ENCODE results near the gene CNNM4.
A peak's percentile ranks its signal among the peaks of the same experiment; 100 is the strongest.

CNNM4 gene

GRCh38 chr2:96857667-96858372 lies 97.1 kb downstream of the CNNM4 start, which contains the start of gene ANKRD39:
ANKRD39 (minus strand) TSS chr2:96858016; CDS start chr2:96857987, 29 bp downstream.
- Mint-ChIP-seq H3K4me3 (peak within 1 kb of the TSS; percentile 90 to 92 (median 91)), H3K9me3 (no peaks in the 10 kb centered on the region), H3K36me3 (ENCODE audit: low read depth) (peaks cover 22% of the 10 kb centered on the region), H3K27me3 (ENCODE audit: low read depth) (peaks cover 6% of the 10 kb centered on the region), H3K4me1 (peaks cover 30% of the 10 kb centered on the region), H3K27ac (peak within 1 kb of the TSS; percentile 64 to 69 (median 68))
- TF ChIP-seq, protein P1, sequence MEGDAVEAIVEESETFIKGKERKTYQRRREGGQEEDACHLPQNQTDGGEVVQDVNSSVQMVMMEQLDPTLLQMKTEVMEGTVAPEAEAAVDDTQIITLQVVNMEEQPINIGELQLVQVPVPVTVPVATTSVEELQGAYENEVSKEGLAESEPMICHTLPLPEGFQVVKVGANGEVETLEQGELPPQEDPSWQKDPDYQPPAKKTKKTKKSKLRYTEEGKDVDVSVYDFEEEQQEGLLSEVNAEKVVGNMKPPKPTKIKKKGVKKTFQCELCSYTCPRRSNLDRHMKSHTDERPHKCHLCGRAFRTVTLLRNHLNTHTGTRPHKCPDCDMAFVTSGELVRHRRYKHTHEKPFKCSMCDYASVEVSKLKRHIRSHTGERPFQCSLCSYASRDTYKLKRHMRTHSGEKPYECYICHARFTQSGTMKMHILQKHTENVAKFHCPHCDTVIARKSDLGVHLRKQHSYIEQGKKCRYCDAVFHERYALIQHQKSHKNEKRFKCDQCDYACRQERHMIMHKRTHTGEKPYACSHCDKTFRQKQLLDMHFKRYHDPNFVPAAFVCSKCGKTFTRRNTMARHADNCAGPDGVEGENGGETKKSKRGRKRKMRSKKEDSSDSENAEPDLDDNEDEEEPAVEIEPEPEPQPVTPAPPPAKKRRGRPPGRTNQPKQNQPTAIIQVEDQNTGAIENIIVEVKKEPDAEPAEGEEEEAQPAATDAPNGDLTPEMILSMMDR (IDR thresholded peaks at IDR 0.05; ENCODE audit: unreplicated experiment in 3 of 3), result peak; percentile 80 to 85 (median 81)

DNA sequence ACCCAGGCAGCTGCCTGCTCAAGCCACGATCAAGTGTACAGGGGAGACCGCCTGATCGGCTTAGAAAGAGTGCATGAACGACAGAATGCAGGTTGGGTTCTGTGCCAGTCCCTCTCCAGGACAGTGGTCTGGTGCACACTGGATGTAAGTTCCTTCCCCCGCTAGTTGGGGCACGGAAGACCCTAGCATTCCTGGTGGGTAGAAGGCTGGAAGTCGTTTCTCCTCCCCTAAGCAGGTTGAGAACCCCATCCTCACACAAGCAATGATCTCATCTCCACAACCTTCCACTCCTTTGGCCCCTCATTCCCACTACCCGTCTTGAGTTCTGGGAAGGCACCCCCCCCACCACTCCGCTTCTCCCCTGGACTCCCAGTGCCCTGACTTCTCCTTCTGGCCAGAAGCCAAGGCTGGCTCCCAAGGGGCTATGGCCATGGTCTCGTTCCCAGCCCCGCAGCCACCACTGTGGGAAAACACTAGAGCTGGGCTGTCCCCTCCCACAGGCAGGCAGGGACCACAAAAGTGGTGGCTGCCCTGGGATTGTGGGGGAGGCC lies 98.5 kb downstream of the CNNM4 start:
- H3K4me3 Mint-ChIP-seq, result peak overlapping the region; percentile 87 to 92 (median 91)
- no peaks in the 10 kb centered on the region for H3K9me3 Mint-ChIP-seq
- TF ChIP-seq, protein P1 (IDR thresholded peaks at IDR 0.05; ENCODE audit: unreplicated experiment in 3 of 3), result no peak
- peak overlapping the region; percentile 64 to 69 (median 68) for H3K27ac Mint-ChIP-seq
- H3K27me3 Mint-ChIP-seq (ENCODE audit: low read depth), result peaks cover 6% of the 10 kb centered on the region
- H3K36me3 Mint-ChIP-seq (ENCODE audit: low read depth), result peaks cover 22% of the 10 kb centered on the region
- H3K4me1 Mint-ChIP-seq, result peaks cover 35% of the 10 kb centered on the region

DNA sequence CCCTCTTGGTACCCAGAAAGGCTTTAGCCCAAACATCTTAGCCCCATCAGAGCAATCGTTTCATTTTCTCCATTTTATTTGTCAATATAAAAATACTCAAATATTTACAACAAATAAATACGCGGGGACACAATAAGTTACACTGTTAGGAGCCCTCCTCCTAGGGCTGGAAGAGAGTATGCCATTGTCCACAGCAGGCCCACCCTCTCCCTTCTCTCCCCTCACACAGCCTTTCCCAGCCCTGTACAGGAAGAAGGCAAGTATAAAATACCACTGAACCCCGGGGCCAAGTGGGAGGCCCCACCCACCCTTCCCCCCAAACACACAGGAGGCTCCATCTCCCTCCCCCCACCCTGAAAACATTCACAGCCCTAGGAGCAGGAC lies 99.0 kb downstream of the CNNM4 start:
- Mint-ChIP-seq H3K9me3 (no peaks in the 10 kb centered on the region), H3K27me3 (ENCODE audit: low read depth) (peaks cover 6% of the 10 kb centered on the region), H3K36me3 (ENCODE audit: low read depth) (peaks cover 22% of the 10 kb centered on the region), H3K4me3 (peak overlapping the region; percentile 87 to 92 (median 91)), H3K27ac (peak overlapping the region in 2 of 3 experiments; percentile 64 to 69), H3K4me1 (peaks cover 35% of the 10 kb centered on the region)
- TF ChIP-seq, protein P1 (IDR thresholded peaks at IDR 0.05; ENCODE audit: unreplicated experiment in 3 of 3), result no peak

- TF ChIP-seq, protein P1 (IDR thresholded peaks at IDR 0.05; ENCODE audit: unreplicated experiment in 3 of 3), result no peak
- Mint-ChIP-seq H3K9me3 (no peaks in the 10 kb centered on the region), H3K27me3 (ENCODE audit: low read depth) (peaks cover 6% of the 10 kb centered on the region), H3K36me3 (ENCODE audit: low read depth) (peaks cover 22% of the 10 kb centered on the region), H3K4me1 (peaks cover 30% of the 10 kb centered on the region), H3K4me3 (peak overlapping the region; percentile 15 to 41 (median 31)), H3K27ac (peak overlapping the region in 2 of 3 experiments; percentile 45 to 64)
These were observed 99.6 kb downstream of the CNNM4 start for GRCh38 chr2:96860065-96861029.

DNA sequence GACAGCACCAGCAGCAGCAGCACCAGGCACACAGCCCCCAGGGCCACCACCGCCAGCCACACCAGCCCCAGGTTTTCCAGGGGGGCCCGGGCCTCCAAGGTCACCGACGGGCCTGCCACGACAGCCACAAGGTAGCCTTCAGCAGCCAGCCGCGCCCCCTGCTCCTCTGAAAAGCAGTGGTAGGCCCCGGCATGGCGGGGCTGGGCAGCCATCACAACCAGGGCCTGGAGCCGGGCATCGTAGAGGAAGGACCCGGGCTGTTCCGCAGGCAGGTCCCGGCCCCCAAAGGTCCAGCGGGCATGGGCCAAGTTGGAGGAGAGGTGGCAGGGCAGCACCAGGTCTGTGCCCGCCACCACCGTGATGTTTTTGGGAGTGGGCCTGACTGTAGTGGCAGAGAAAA lies 100.4 kb downstream of the CNNM4 start:
- Mint-ChIP-seq H3K27me3 (ENCODE audit: low read depth) (peaks cover 6% of the 10 kb centered on the region), H3K4me1 (peaks cover 35% of the 10 kb centered on the region), H3K27ac (no peak overlapping the region), H3K9me3 (no peaks in the 10 kb centered on the region), H3K36me3 (ENCODE audit: low read depth) (peaks cover 28% of the 10 kb centered on the region), H3K4me3 (no peak overlapping the region)
- TF ChIP-seq, protein P1 (IDR thresholded peaks at IDR 0.05; ENCODE audit: unreplicated experiment in 3 of 3), result no peak

All from nephron (organoid).